Upper lobe of left lung (tissue), 6 donors: Measurements from ENCODE around the gene DLK2. TPM values are rescaled to one million over a fixed set of nuclear protein-coding genes. Genes with fewer than 3 reads are reported as not detected.

Experiments
- ATAC-seq, 2 donors: fragments of 200-7000 bp; cut with Tn5 transposase; one replicate each; pipeline ENCODE4 v1.9.1; 2022; ENCODE audit warnings: mild to moderate bottlenecking in 2 of 2, moderate library complexity in 2 of 2; ENCODE audit not compliant: low FRiP score in 2 of 2
- DNase-seq, 2 donors: peaks; one replicate each; pipeline ENCODE4 v3.0.0-alpha.2; 2019 to 2020
- H3K27ac ChIP-seq, 4 donors: fragments of 200-600 bp; sonication (generic); one replicate each; pipeline ENCODE4 v1.5.1; 2016 to 2019
- H3K27me3 ChIP-seq, 4 donors: fragments of 200-600 bp; sonication (generic); one replicate each; pipeline ENCODE4 v1.5.1; 2017 to 2019
- H3K36me3 ChIP-seq, 4 donors: fragments of 200-600 bp; sonication (generic); one replicate each; pipeline ENCODE4 v1.5.1; 2016 to 2019
- H3K4me1 ChIP-seq, 4 donors: fragments of 200-600 bp; sonication (generic); one replicate each; pipeline ENCODE4 v1.5.1; 2018 to 2019
- H3K4me3 ChIP-seq, 4 donors: fragments of 200-600 bp; sonication (generic); one replicate each; pipeline ENCODE4 v1.5.1; 2017 to 2019; ENCODE audit warnings: mild to moderate bottlenecking in 2 of 4, moderate library complexity in 1 of 4
- H3K9me3 ChIP-seq, 4 donors: fragments of 200-600 bp; sonication (generic); one replicate each; pipeline ENCODE4 v1.5.1; 2018 to 2019
- CTCF ChIP-seq, 6 experiments: fragments of 450-650 bp in 4 of 6; fragments of 200-600 bp in 2 of 6; sonication (generic) in 2 of 6; IDR thresholded peaks; one replicate each; pipeline ENCODE4 v1.5.1; 2016 to 2019; ENCODE audit warnings: antibody characterized with exemption in 6 of 6
- EP300 ChIP-seq, 4 donors: sonication (generic); formaldehyde crosslinking; IDR thresholded peaks; one replicate each; pipeline ENCODE4 v1.5.1; 2017; ENCODE audit warnings: antibody characterized with exemption in 4 of 4, control low read depth in 2 of 4
- POLR2A ChIP-seq, 4 donors: fragments of 450-650 bp; IDR thresholded peaks; one replicate each; pipeline ENCODE4 v1.5.1; 2016 to 2017; ENCODE audit warnings: antibody characterized with exemption in 4 of 4, mild to moderate bottlenecking in 2 of 4
- POLR2AphosphoS5 ChIP-seq, 2 donors: sonication (generic); formaldehyde crosslinking; IDR thresholded peaks; one replicate each; pipeline ENCODE4 v1.5.1; 2017; ENCODE audit warnings: antibody characterized with exemption in 2 of 2
- WGBS, 2 donors: methylation state at CpG; one replicate each; pipeline ENCODE4 v1.1.5; 2017 to 2018; 5-methylcytosine and 5-hydroxymethylcytosine counted together
- total RNA-seq, 6 donors: library from RNA; depleted of rRNA in 4 of 6; stranded (reverse); fragments of >200 nt in 4 of 6; gene quantifications; one replicate each; pipeline versions ENCODE4 v1.1.0 to v1.2.1, GENCODE V29; 2016 to 2021
- donor health status: DM: no; HTN: no; CAD: no; lungs with moderate emphysema.
- donor health status: DM: no; HTN: yes; CAD: no; lungs with severe emphysema.

DLK2 gene
- total RNA-seq, 6 donors from 2014 or later = 0.34 to 2.4 (median 1.2) TPM; not detected in 2

GRCh38 chr6:43491750-43492661, 36.7 kb upstream of the DLK2 start:
- Histone ChIP-seq H3K27me3 (no peaks in the 10 kb centered on the region), H3K27ac (peak overlapping the region in 3 of 4 donors; percentile 15 to 45 (median 32)), H3K9me3 (no peaks in the 10 kb centered on the region), H3K4me1 (peaks cover 38 to 42% (median 40%) of the 10 kb centered on the region in 4 donors), H3K36me3 (no peaks in the 10 kb centered on the region), H3K4me3 (no peak overlapping the region)
- ATAC-seq (peak; percentile 63 to 67), DNase-seq (peak; percentile 72 to 90)
- TF ChIP-seq EP300 (IDR thresholded peaks at IDR 0.05) (no peak), POLR2AphosphoS5 (IDR thresholded peaks at IDR 0.05) (no peak), CTCF (IDR thresholded peaks at IDR 0.05) (no peak), POLR2A (IDR thresholded peaks at IDR 0.05) (no peak)
- 31 to 50% methylated on average over 1 to 10 of the region's 10 CpGs for WGBS, 2 donors

DNA sequence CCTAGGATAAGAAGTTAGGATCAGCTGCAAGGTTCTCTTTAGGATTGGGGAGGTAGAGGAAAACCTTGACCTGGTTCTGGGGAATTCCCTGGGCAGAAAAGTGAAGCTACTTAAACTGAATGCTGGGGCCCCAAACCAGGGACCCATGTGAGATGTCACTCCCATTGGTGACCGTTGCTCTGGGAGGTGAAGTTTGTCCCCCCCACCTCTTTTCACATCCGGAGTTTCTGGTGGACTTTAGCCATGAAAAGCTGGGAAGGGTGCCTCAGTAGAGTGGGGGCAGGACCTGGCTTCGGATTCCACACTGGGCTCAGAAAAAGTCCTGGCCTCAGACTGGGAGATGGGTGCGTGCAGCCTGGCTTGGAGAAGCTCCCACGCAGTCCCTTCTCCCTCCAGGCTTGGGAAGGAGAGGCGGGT, 35.2 kb upstream of the DLK2 start:
- no peaks in the 10 kb centered on the region for H3K9me3 ChIP-seq
- no peak overlapping the region for H3K4me3 ChIP-seq
- H3K27me3 ChIP-seq = no peaks in the 10 kb centered on the region
- no peak overlapping the region for H3K27ac ChIP-seq
- WGBS, 2 donors = 81 to 98% methylated on average over 6 of the region's 6 CpGs
- peaks cover 0 to 9% (median 0%) of the 10 kb centered on the region in 4 donors for H3K36me3 ChIP-seq
- TF ChIP-seq POLR2A (IDR thresholded peaks at IDR 0.05) (no peak), EP300 (IDR thresholded peaks at IDR 0.05) (no peak), CTCF (IDR thresholded peaks at IDR 0.05) (no peak), POLR2AphosphoS5 (IDR thresholded peaks at IDR 0.05) (no peak)
- ATAC-seq (no peak), DNase-seq (no peak)
- H3K4me1 ChIP-seq = peaks cover 25 to 31% (median 26%) of the 10 kb centered on the region in 4 donors

DNA sequence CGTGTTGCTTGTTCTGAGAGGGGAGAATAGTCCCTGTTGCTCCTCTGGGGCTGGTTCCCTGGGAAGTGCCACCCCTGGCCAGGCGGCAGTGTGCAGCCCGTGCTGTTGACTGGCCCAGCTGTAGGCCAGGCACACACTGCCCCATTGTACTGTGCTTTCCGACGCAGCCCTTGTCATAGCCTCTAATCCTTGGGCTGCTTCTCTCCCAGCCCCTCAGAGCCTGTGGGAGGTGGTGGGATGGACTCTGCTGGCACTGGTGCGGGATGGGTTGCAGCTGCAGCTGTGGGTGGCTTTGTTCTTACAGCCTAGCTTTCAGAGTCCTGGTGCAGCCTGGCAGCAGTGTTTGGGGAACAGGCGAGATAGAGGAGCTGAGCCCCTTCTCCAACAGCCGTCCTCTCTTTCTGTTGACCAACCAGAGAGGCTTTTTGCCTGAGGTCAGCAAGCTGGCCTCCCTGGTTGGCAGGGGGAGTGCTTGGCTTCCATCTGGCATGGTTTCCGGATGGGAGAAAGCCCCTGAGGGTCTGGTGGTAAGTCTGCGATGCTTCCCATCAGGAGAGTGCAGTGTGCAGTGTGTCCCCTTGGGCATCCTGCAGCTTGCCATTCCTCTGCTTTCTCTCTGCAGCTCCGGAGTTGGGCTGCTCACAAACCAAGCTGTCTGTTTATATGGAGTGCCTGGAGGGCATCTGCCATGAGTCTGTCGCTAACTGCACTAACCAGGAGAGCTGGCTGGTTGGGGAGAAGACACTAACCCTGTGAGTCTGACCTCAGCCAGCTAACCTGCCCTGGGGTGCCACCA, 34.1 kb upstream of the DLK2 start:
- WGBS, 2 donors = 93 to 95% methylated on average over 5 to 10 of the region's 12 CpGs
- ATAC-seq (no peak), DNase-seq (no peak)
- H3K9me3 ChIP-seq = no peaks in the 10 kb centered on the region
- TF ChIP-seq POLR2A (IDR thresholded peaks at IDR 0.05) (no peak), EP300 (IDR thresholded peaks at IDR 0.05) (no peak), POLR2AphosphoS5 (IDR thresholded peaks at IDR 0.05) (no peak), CTCF (IDR thresholded peaks at IDR 0.05) (no peak)
- no peaks in the 10 kb centered on the region for H3K27me3 ChIP-seq
- H3K27ac ChIP-seq = no peak overlapping the region
- H3K4me1 ChIP-seq = peaks cover 17 to 25% (median 19%) of the 10 kb centered on the region in 4 donors
- H3K4me3 ChIP-seq = no peak overlapping the region
- H3K36me3 ChIP-seq = peaks cover 0 to 9% (median 0%) of the 10 kb centered on the region in 4 donors

DNA sequence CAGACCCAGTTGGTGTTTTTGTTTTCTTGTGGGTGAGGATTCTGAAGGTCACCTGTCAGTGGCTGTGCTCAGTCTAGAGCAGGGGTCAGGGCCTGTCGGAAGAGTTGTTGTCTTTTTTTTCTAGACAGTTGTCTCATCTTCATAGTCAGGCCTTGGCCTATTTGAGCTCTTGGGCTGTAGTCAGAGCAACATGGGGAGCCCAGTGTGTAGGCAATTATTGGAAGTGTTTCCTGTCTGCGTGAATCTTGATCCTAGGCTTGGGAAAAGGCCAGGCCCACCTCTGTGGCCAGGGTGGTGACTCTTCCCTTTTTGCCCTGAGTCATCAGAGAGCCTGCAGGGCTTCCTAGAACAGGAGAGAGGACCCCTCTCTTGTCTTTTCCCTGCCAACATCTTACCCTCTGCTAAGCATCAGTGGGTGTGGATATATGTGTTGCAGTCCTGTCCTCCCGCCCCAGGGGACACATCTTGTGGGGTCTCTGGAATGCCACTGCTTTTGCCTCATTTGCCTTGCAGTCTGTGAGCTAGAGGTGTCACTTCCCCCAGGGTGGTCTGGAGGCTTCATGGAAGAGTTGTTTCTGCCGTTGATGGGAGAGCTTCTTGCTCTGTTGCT, 33.4 kb upstream of the DLK2 start:
- Histone ChIP-seq H3K4me3 (no peak overlapping the region), H3K27me3 (no peaks in the 10 kb centered on the region), H3K4me1 (peaks cover 17 to 25% (median 19%) of the 10 kb centered on the region in 4 donors), H3K36me3 (peaks cover 0 to 9% (median 0%) of the 10 kb centered on the region in 4 donors), H3K27ac (no peak overlapping the region), H3K9me3 (no peaks in the 10 kb centered on the region)
- ATAC-seq = no peak
- DNase-seq = no peak
- 80 to 100% methylated on average over 4 of the region's 4 CpGs for WGBS, 2 donors
- TF ChIP-seq CTCF (IDR thresholded peaks at IDR 0.05) (no peak), POLR2AphosphoS5 (IDR thresholded peaks at IDR 0.05) (no peak), POLR2A (IDR thresholded peaks at IDR 0.05) (no peak), EP300 (IDR thresholded peaks at IDR 0.05) (no peak)
